ENCODE measurements around the gene CRB2.

GRCh38 chr9:123370526-123371227 is 14.7 kb downstream of the CRB2 start:
- no peak for TF ChIP-seq CTCF (IDR thresholded peaks at IDR 0.05; ENCODE audit: low read depth, low read length, poor library complexity, severe bottlenecking)
- TF ChIP-seq EZH2phosphoT487 (IDR thresholded peaks at IDR 0.05; ENCODE audit: borderline replicate concordance, low read length), result no peak
